GM12878 (cell line): Measurements from ENCODE around the gene IQCC. TPM values are rescaled to one million over a fixed set of nuclear protein-coding genes. Genes with fewer than 3 reads are reported as not detected.

Source experiments
- ATAC-seq: fragments of 200-7000 bp; cut with Tn5 transposase; 3 replicates; pipeline ENCODE4 v1.9.1; 2020; ENCODE audit warnings: mild to moderate bottlenecking, moderate library complexity
- BruUV-seq: library from RNA; stranded (reverse); fragments of 400-500 nt; replicated peaks from 2 replicates; lab custom pipeline; 2021; lab: Mats Ljungman, UMichigan
- CTCF ChIA-PET: fragments of 300-600 bp; sonication (Branson Sonifier 250); formaldehyde crosslinking; extraction: SDS; loops from one replicate; lab custom pipeline; 2021; ENCODE audit warnings: inconsistent platforms; lab: Yijun Ruan, JAX
- POLR2A ChIA-PET: fragments of 350-600 bp; formaldehyde crosslinking; extraction: SDS; loops from one replicate; lab custom pipeline; 2021; ENCODE audit warnings: inconsistent platforms; lab: Charles Lee
- RAD21 ChIA-PET: fragments of 300-600 bp; sonication (Branson Sonifier 250); formaldehyde crosslinking; loops from one replicate; lab custom pipeline; 2023; ENCODE audit warnings: antibody characterized with exemption; ENCODE audit not compliant: unreplicated experiment; lab: Charles Lee
- SMC1A ChIA-PET: fragments of 300-600 bp; sonication (Branson Sonifier 250); formaldehyde crosslinking; loops from one replicate; lab custom pipeline; 2023; ENCODE audit not compliant: unreplicated experiment, uncharacterized antibody; lab: Charles Lee
- DNase-seq: peaks from one replicate; pipeline ENCODE4 v3.0.0-alpha.2; 2011; ENCODE audit warnings: low read depth, low spot score
- FAIRE-seq: peaks from 3 replicates; lab custom pipeline; 2011; peaks lifted over from hg19 to GRCh38; lab: Jason Lieb, UNC
- H2AFZ ChIP-seq: 2 replicates; pipeline ENCODE4 v1.6.0; 2011; ENCODE audit warnings: low read depth, low read length, control low read depth; ENCODE audit not compliant: control insufficient read depth
- H3K27ac ChIP-seq: 2 replicates; pipeline ENCODE4 v1.5.1; 2011; ENCODE audit warnings: control low read depth; ENCODE audit not compliant: control insufficient read depth, insufficient read depth
- H3K27me3 ChIP-seq, 2 experiments: replicated peaks in 1 of 2; 2 replicates each; pipeline versions ENCODE4 v1.6.0 to v1.6.1; 2011; ENCODE audit warnings: low read length in 1 of 2; ENCODE audit not compliant: control insufficient read depth in 2 of 2, insufficient read depth in 2 of 2
- H3K36me3 ChIP-seq, 2 experiments: 2 replicates each; pipeline ENCODE4 v1.5.1; 2011; ENCODE audit warnings: low read length in 1 of 2; ENCODE audit not compliant: control insufficient read depth in 2 of 2, insufficient read depth in 2 of 2
- H3K4me1 ChIP-seq: 2 replicates; pipeline ENCODE4 v1.6.1; 2011; ENCODE audit warnings: mild to moderate bottlenecking, low read length, moderate library complexity, mixed read lengths; ENCODE audit not compliant: control insufficient read depth, insufficient read depth
- H3K4me2 ChIP-seq: 2 replicates; pipeline ENCODE4 v1.6.0; 2011; ENCODE audit warnings: control low read depth; ENCODE audit not compliant: control insufficient read depth, insufficient read depth
- H3K4me3 ChIP-seq: fragments of 200-600 bp; sonication (generic); 2 replicates; pipeline ENCODE4 v1.5.1; 2016
- H3K79me2 ChIP-seq: 2 replicates; pipeline ENCODE4 v1.6.0; 2011; ENCODE audit warnings: low read length; ENCODE audit not compliant: control insufficient read depth, insufficient read depth
- H3K9ac ChIP-seq: 2 replicates; pipeline ENCODE4 v1.8.0; 2011; ENCODE audit warnings: low read length, control low read depth, mixed read lengths; ENCODE audit not compliant: control insufficient read depth, insufficient read depth
- H3K9me3 ChIP-seq: replicated peaks from 3 replicates; pipeline ENCODE4 v1.5.1; 2011; ENCODE audit warnings: mild to moderate bottlenecking, low read length; ENCODE audit not compliant: control insufficient read depth, insufficient read depth
- H4K20me1 ChIP-seq: 2 replicates; pipeline ENCODE4 v1.6.0; 2011; ENCODE audit not compliant: control insufficient read depth, insufficient read depth
- CBFB ChIP-seq: IDR thresholded peaks from 2 replicates; pipeline ENCODE4 v1.6.1; 2016; ENCODE audit warnings: antibody characterized with exemption, low read depth
- CHD2 ChIP-seq: IDR thresholded peaks from 2 replicates; pipeline ENCODE4 v1.6.1; 2011; ENCODE audit warnings: low read depth, low read length, improper control_type of control experiment, borderline replicate concordance
- CREB1 ChIP-seq: IDR thresholded peaks from 2 replicates; pipeline ENCODE4 v1.6.1; 2012; ENCODE audit warnings: low read depth, mild to moderate bottlenecking, inconsistent platforms
- MEF2B ChIP-seq: fragments of 450-650 bp; IDR thresholded peaks from 2 replicates; pipeline ENCODE4 v1.6.1; 2018; ENCODE audit warnings: mild to moderate bottlenecking, moderate library complexity; ENCODE audit not compliant: partially characterized antibody, poor library complexity, severe bottlenecking
- MYC ChIP-seq: IDR thresholded peaks from 2 replicates; pipeline ENCODE4 v1.6.1; 2011; ENCODE audit warnings: mild to moderate bottlenecking, low read length, moderate library complexity, inconsistent platforms; ENCODE audit not compliant: insufficient read depth, insufficient replicate concordance, insufficient read length, severe bottlenecking
- RFX5 ChIP-seq: IDR thresholded peaks from 2 replicates; pipeline ENCODE4 v1.6.1; 2011; ENCODE audit warnings: low read depth, low read length, improper control_type of control experiment
- RUNX3 ChIP-seq: IDR thresholded peaks from 2 replicates; pipeline ENCODE4 v1.6.1; 2012; ENCODE audit warnings: low read length, inconsistent platforms
- TARDBP ChIP-seq: IDR thresholded peaks from 2 replicates; pipeline ENCODE4 v1.6.1; 2016; ENCODE audit warnings: borderline replicate concordance
- TCF7 ChIP-seq: IDR thresholded peaks from 2 replicates; pipeline ENCODE4 v1.6.1; 2014; ENCODE audit warnings: antibody characterized with exemption, borderline replicate concordance
- WGBS: methylation state at CpG from one replicate; pipeline ENCODE4 v1.1.6; 2016; ENCODE audit warnings: low lambda C conversion rate; ENCODE audit not compliant: insufficient replicate concordance, insufficient coverage; ENCODE audit errors: missing lambda C conversion rate; 5-methylcytosine and 5-hydroxymethylcytosine counted together
- in situ Hi-C: fragments of 300-500 bp; cut with MboI; formaldehyde crosslinking; loops from 9 replicates; pipeline ENCODE4 v1.14.3; 2018; ENCODE audit warnings: mixed read lengths
- intact Hi-C: fragments of 100-400 bp; cut with micrococcal nuclease; formaldehyde crosslinking; loops from one replicate; pipeline ENCODE4 v1.14.2; 2022; ENCODE audit not compliant: unreplicated experiment
- polyA plus RNA-seq, 11 experiments: library from polyadenylated mRNA; depleted of rRNA in 4 of 11; unstranded in 6 of 11; stranded (reverse) in 5 of 11; fragments of >200 nt; fragmentation: Nextera tagmentation in 4 of 11; fragmentation: Illumina TruSeq in 1 of 11; extraction: Ambion mirVana in 4 of 11; extraction: Trizol in 1 of 11; gene quantifications; 1 replicate in 1 of 11; 2 replicates in 10 of 11; pipeline versions ENCODE4 v1.2.1 to v1.2.3, GENCODE V29; 2011 to 2016; ENCODE audit warnings: inconsistent platforms in 2 of 11, missing spikeins in 2 of 11, low read depth in 1 of 11
- total RNA-seq, 4 experiments: library from RNA; depleted of rRNA in 3 of 4; stranded (reverse); fragments of >200 nt in 3 of 4; fragmentation: Illumina TruSeq in 1 of 4; extraction: Trizol in 1 of 4; gene quantifications; 2 replicates each; pipeline versions ENCODE4 v1.2.1 to v1.2.3, GENCODE V29; 2013 to 2021
- TF ChIP-seq, protein P1 (sequence below): fragments of 450-650 bp; IDR thresholded peaks from 2 replicates; pipeline ENCODE4 v1.6.1; 2017; ENCODE audit warnings: borderline replicate concordance

The IQCC gene
- total and polyA plus RNA-seq, 10 of the 15 experiments (the other 5 are each of a cell fraction or from before 2014, with no cell fraction given): 2.1 to 6.8 (median 4.9) TPM

DNA sequence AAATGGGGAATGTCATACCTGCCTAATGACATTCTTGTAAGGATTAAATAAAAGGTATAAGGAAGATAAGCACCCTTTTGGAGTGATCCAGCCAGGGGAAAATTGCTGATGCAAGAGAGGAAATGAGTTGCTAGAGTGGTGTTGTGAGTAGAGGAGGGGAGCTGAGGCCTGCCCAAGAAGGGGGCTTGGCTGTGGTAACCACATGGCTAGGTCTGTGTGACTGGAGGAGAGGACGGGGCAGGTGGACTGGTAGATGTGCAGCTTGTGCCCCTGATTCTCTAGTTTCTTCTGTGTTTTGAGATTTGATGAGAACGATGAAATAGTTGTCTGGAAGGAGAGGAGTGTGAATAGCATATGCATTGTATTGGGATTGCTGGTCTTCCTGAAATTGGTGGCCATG lies 19.4 kb upstream of the IQCC start:
- TSS peak; percentile 11 for BruUV-seq
- no peak for ATAC-seq
- Histone ChIP-seq H3K4me1 (peaks cover 14% of the 10 kb centered on the region), H3K79me2 (peaks cover 48% of the 10 kb centered on the region), H3K27ac (no peak overlapping the region), H2AFZ (no peak overlapping the region), H3K9me3 (no peaks in the 10 kb centered on the region), H3K27me3 (no peaks in the 10 kb centered on the region), H3K9ac (0 out of 2 replicates have a peak overlapping the region, but pooled peaks have one; percentile 22), H3K4me3 (no peak overlapping the region), H4K20me1 (no peaks in the 10 kb centered on the region; the same call in 1 of the 2 replicates), H3K36me3 (peaks cover 19 to 49% of the 10 kb centered on the region in 2 experiments), H3K4me2 (peak overlapping the region; percentile 7)
- SMC1A ChIA-PET: no interaction called here
- in situ Hi-C loops: no loop called here
- no peak for FAIRE-seq
- no peak for DNase-seq
- POLR2A ChIA-PET: interaction anchor here (1.0 kb wide), 1 partner anchor 15 kb away, joined by 3 read pairs; the partner anchor contains the start of gene CCDC28B
- CTCF ChIA-PET: interaction anchor here (0.7 to 1.6 kb wide), 2 partner anchors 29 to 62 kb away, joined by 3 to 5 read pairs; no protein-coding TSS in a partner anchor
- WGBS: 100% methylated on average over 2 of the region's 2 CpGs
- intact Hi-C loops: no loop called here
- RAD21 ChIA-PET: interaction anchor here (0.7 kb wide), 1 partner anchor 222 kb away, joined by 7 read pairs; no protein-coding TSS in a partner anchor
- TF ChIP-seq TCF7: no peak
- no peak for TF ChIP-seq RFX5
- no peak for TF ChIP-seq CHD2
- TF ChIP-seq, protein P1, sequence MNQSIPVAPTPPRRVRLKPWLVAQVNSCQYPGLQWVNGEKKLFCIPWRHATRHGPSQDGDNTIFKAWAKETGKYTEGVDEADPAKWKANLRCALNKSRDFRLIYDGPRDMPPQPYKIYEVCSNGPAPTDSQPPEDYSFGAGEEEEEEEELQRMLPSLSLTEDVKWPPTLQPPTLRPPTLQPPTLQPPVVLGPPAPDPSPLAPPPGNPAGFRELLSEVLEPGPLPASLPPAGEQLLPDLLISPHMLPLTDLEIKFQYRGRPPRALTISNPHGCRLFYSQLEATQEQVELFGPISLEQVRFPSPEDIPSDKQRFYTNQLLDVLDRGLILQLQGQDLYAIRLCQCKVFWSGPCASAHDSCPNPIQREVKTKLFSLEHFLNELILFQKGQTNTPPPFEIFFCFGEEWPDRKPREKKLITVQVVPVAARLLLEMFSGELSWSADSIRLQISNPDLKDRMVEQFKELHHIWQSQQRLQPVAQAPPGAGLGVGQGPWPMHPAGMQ: no peak
- TF ChIP-seq CREB1: no peak
- TF ChIP-seq MEF2B: no peak
- TF ChIP-seq RUNX3: no peak
- no peak for TF ChIP-seq CBFB
- TF ChIP-seq MYC: no peak
- no peak for TF ChIP-seq TARDBP
